HG03575 (cell line): ENCODE measurements around the gene PLEKHG5.
"Not testable (repeated sequence)": the region's sequence is repeated elsewhere in the genome, so short reads cannot be mapped to it uniquely, and the experiment has no call there.

Source experiments
- ATAC-seq: cut with Tn5 transposase; IDR thresholded peaks from one replicate; pipeline ENCODE4 v1.9.1; 2021; ENCODE audit not compliant: unreplicated experiment, insufficient number of reproducible peaks, low FRiP score; ENCODE audit errors: extremely low read depth

The PLEKHG5 gene

GRCh38 chr1:6468729-6469461, 22.6 kb downstream of the PLEKHG5 start:
- ATAC-seq, result no peak

GRCh38 chr1:6467744-6468688, 23.5 kb downstream of the PLEKHG5 start:
- ATAC-seq, result no peak

- no peak for ATAC-seq
Observed at GRCh38 chr1:6467224-6467623, 24.2 kb downstream of the PLEKHG5 start.

GRCh38 chr1:6466751-6467150, 24.7 kb downstream of the PLEKHG5 start:
- ATAC-seq, result no peak

DNA sequence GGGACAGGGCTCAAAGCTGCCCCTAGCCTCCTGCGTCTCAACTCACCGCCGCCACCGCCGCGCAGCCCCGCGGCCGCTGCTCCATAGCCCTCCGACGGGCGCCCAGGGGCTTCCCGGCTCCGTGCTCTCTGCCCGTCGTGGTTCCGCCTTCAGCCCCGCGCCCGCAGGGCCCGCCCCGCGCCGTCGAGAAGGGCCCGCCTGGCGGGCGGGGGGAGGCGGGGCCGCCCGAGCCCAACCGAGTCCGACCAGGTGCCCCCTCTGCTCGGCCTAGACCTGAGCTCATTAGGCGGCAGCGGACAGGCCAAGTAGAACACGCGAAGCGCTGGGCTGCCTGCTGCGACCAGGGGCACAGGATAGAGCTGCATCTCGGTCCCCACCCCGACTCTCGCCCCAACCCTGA, 25.4 kb downstream of the PLEKHG5 start, which contains the start of gene TNFRSF25:
TNFRSF25 (minus strand) TSS at position 151 of the 400 bp plus-strand sequence; CDS start at position 85, 66 bp downstream.
- ATAC-seq, result no peak

DNA sequence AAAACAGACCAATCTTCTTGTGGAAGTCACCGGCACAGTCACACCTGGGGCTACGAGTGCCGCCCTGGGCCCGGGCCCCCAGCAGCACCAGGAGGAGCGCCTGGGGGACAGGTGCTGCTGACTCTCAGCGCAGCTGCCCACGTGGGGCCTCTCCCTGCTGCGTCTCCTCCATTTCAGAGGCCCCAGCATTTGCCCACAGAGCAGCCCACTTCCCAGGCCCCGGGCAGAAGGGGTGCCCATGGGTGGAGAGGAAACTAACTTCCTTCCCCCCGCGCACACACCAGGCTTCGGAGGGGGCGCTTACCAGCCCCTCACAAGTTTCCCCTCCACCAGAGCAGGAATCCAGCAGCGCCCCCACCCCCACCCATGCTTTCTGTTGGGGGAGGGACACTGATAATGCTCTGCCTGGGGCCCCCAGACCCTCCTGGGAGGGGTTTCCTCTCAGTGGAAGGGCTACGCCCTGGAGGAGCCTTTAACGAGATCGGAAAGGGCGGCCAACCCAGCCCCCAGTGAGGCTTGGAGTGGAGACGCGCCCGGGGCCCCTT, 25.9 kb downstream of the PLEKHG5 start:
- ATAC-seq, result no peak

- ATAC-seq, result no peak
Observed at GRCh38 chr1:6464915-6465314, 26.6 kb downstream of the PLEKHG5 start.

DNA sequence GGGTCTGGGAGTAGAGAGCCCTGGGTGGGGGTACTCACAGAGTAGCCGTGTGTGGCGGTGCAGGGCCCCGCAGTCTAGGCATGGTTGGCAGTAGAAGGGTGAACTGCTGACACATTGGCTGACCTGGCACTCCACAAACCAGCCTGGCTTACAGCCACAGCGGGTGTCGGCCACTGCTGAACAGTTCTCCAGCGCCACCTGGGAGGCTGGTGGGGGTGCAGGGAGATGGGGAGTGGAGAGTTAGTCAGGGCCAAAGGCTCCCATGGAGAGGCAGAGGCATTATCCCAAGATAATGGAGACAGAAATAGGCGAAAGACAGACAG, 27.0 kb downstream of the PLEKHG5 start:
- ATAC-seq, result no peak

GRCh38 chr1:6463120-6463412, 28.4 kb downstream of the PLEKHG5 start:
- no peak for ATAC-seq

GRCh38 chr1:6462412-6463119, 28.9 kb downstream of the PLEKHG5 start:
- ATAC-seq, result no peak

- no peak for ATAC-seq
Observed at GRCh38 chr1:6461538-6462411, 29.7 kb downstream of the PLEKHG5 start.

DNA sequence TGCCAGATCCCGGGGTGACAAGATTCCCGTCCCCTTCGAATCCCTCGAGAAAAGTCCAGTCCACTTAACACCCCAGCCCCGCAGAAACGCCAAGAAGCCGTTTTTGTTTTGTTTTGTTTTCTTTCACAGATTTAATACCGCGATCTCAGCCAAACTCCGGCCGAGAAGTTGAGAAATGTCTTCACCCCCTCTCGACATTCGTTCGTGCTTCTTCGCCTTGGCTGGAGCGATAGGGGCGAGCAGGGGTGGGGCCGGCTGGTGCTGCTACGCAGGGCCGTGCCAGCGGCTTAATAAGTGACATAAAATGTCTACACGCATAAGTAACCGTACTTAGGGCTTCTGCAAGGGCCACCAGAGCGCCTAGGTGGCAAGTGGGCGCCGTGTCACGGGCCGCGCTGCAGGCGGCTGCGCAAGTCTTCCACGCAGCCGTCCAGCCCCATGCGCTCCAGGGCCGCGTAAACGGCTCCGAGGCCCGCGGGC, 30.4 kb downstream of the PLEKHG5 start:
- no peak for ATAC-seq

DNA sequence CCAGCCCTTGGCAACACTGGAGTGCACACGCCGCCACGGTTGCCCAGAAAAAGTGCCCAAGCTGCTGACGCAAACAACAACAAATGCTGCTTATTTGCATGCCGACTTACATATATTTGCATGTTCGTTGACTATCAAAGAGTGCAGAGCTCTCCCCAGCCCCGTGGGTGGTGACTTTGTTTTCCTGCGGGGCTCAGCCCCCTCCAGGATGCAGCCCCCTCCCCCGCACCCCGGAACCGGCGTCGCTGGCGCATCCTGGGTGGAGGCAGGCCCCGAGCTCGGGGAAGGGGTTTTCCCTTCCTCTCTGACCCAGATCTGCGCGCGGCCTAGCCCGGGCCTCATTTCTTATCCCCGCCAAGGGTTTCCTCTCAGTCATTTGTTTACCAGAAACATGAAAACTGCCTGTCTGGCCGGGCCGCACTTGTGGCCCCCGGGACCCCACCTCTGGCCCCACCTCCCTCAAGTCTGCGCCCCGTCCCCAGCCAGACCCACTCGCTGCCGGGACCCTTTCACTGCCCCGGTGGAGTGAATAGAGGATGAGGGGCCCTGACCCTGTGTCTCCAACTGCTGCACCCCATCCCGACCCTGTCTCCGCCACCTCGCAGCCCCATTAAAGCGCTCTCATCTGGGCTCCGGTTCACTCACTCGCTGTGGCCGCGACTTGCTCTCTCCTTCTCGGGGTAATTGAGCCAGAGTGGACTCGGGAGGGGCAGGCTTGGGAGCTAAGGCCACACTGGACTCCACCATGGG, 31.0 kb downstream of the PLEKHG5 start:
- no peak for ATAC-seq

DNA sequence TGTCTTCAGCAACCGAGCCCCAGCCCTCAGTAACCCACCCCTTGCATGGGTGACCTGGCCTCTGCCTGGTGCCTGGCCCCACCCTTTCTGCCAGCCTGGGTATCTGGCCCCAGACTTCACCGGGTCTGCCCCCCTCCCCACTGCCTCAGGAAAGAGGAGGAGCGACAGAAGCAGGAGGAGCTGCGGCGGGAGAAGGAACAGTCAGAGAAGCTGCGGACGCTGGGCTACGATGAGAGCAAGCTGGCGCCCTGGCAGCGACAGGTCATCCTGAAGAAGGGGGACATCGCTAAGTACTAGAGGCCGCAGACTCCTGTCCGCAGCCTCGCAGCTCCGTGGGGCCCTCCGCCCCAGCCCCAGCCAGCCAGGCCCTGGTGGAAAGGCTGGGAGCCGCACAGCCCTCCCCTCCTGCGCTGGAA, 31.6 kb downstream of the PLEKHG5 start:
- no peak for ATAC-seq

GRCh38 chr1:6456800-6457466, 34.5 kb downstream of the PLEKHG5 start:
- no peak for ATAC-seq

GRCh38 chr1:6455752-6456520, 35.5 kb downstream of the PLEKHG5 start:
- ATAC-seq, result not testable (repeated sequence)
